Measurements from ENCODE around the gene KCNK1.

KCNK1 gene

GRCh38 chr1:233598891-233599541 lies 14.9 kb upstream of the KCNK1 start:
- H3K27ac ChIP-seq (replicated peaks): no peak overlapping the region
- peaks cover 2% of the 10 kb centered on the region for H3K27me3 ChIP-seq (ENCODE audit: insufficient read depth, poor library complexity, severe bottlenecking)
- TF ChIP-seq REST (IDR thresholded peaks at IDR 0.05; ENCODE audit: insufficient replicate concordance, low read depth) (no peak), GABPA (IDR thresholded peaks at IDR 0.05; ENCODE audit: low read depth) (no peak), CTCF (IDR thresholded peaks at IDR 0.05; ENCODE audit: insufficient read depth, low read length) (no peak), POLR2AphosphoS5 (IDR thresholded peaks at IDR 0.05; ENCODE audit: low read depth) (no peak)
- no peak overlapping the region for H3K4me3 ChIP-seq (replicated peaks; ENCODE audit: insufficient read depth, low read length)
- DNase-seq (ENCODE audit: low read depth in 1 of 2, low spot score in 1 of 2): no peak

- Histone ChIP-seq H3K27me3 (ENCODE audit: insufficient read depth, poor library complexity, severe bottlenecking) (peaks cover 2% of the 10 kb centered on the region), H3K27ac (replicated peaks) (no peak overlapping the region), H3K4me3 (replicated peaks; ENCODE audit: insufficient read depth, low read length) (no peak overlapping the region)
- TF ChIP-seq CTCF (IDR thresholded peaks at IDR 0.05; ENCODE audit: insufficient read depth, low read length): no peak
- TF ChIP-seq GABPA (IDR thresholded peaks at IDR 0.05; ENCODE audit: low read depth): no peak
- no peak for TF ChIP-seq REST (IDR thresholded peaks at IDR 0.05; ENCODE audit: insufficient replicate concordance, low read depth)
- TF ChIP-seq SPI1 (IDR thresholded peaks at IDR 0.05; ENCODE audit: borderline replicate concordance, low read depth): no peak
- TF ChIP-seq POLR2AphosphoS5 (IDR thresholded peaks at IDR 0.05; ENCODE audit: low read depth): no peak
- no peak for DNase-seq (ENCODE audit: low read depth in 1 of 2, low spot score in 1 of 2)
Observed at GRCh38 chr1:233599542-233600073, 14.3 kb upstream of the KCNK1 start.

- DNase-seq (ENCODE audit: low read depth in 1 of 2, low spot score in 1 of 2): no peak
- Histone ChIP-seq H3K27ac (replicated peaks) (no peak overlapping the region), H3K27me3 (ENCODE audit: insufficient read depth, poor library complexity, severe bottlenecking) (peaks cover 2% of the 10 kb centered on the region), H3K4me3 (replicated peaks; ENCODE audit: insufficient read depth, low read length) (no peak overlapping the region)
- TF ChIP-seq CTCF (IDR thresholded peaks at IDR 0.05; ENCODE audit: insufficient read depth, low read length): no peak
- TF ChIP-seq SPI1 (IDR thresholded peaks at IDR 0.05; ENCODE audit: borderline replicate concordance, low read depth): no peak
- TF ChIP-seq GABPA (IDR thresholded peaks at IDR 0.05; ENCODE audit: low read depth): no peak
- TF ChIP-seq POLR2AphosphoS5 (IDR thresholded peaks at IDR 0.05; ENCODE audit: low read depth): no peak
- no peak for TF ChIP-seq REST (IDR thresholded peaks at IDR 0.05; ENCODE audit: insufficient replicate concordance, low read depth)
Observed at GRCh38 chr1:233600488-233600887, 13.4 kb upstream of the KCNK1 start.

All from HL-60 (cell line).